ENCODE results near the gene MTFMT. TPM values are rescaled to one million over a fixed set of nuclear protein-coding genes. Genes with fewer than 3 reads are reported as not detected.
"Not testable (repeated sequence)": the region's sequence is repeated elsewhere in the genome, so short reads cannot be mapped to it uniquely, and the experiment has no call there.

MTFMT gene
- total RNA-seq, 1 donor from 2014 or later, result 30.3 TPM

GRCh38 chr15:65076486-65077290, 47.2 kb upstream of the MTFMT start, which contains the start of gene KBTBD13:
KBTBD13 (plus strand) TSS chr15:65076746; CDS start chr15:65076816, 70 bp downstream.
- peaks cover 11% of the 10 kb centered on the region for H3K27me3 Mint-ChIP-seq (ENCODE audit: insufficient read depth, low read depth)
- no peak within 1 kb of the TSS for H3K4me2 ChIP-seq
- H3K36me3 Mint-ChIP-seq, result peaks cover 1% of the 10 kb centered on the region

GRCh38 chr15:65075607-65076395, 46.4 kb upstream of the MTFMT start:
- H4K20me1 ChIP-seq (ENCODE audit: low read depth); H3K27me3 Mint-ChIP-seq (ENCODE audit: insufficient read depth, low read depth); H3K9ac ChIP-seq; H3K36me3 ChIP-seq; H3K9me3 Mint-ChIP-seq; H3K4me3 ChIP-seq; H3K9me3 ChIP-seq (ENCODE audit: low read depth); H3K79me2 ChIP-seq (ENCODE audit: low read depth); H3F3A ChIP-seq (ENCODE audit: low read depth); H3K36me3 Mint-ChIP-seq; H3K4me1 ChIP-seq; H3K27ac ChIP-seq; H2AFZ ChIP-seq (replicated peaks); H3K4me3 Mint-ChIP-seq; H3K4me2 ChIP-seq; DNase-seq (ENCODE audit: low spot score): not testable (repeated sequence)
- peaks cover 11% of the 10 kb centered on the region for H3K4me1 Mint-ChIP-seq
- peak overlapping the region; percentile 33 for H3K27ac Mint-ChIP-seq
- H3K27me3 ChIP-seq, result peaks cover 46% of the 10 kb centered on the region

More at GRCh38 chr15:65076486-65077290, 47.2 kb upstream of the MTFMT start, which contains the start of gene KBTBD13:
- H3K79me2 ChIP-seq (ENCODE audit: low read depth), result no peaks in the 10 kb centered on the region
- DNase-seq (ENCODE audit: low spot score), result no peak
- Mint-ChIP-seq H3K4me1 (peaks cover 17% of the 10 kb centered on the region), H3K9me3 (peaks cover 2% of the 10 kb centered on the region), H3K27ac (peak within 1 kb of the TSS; percentile 33), H3K4me3 (no peak within 1 kb of the TSS)
- no peak for TF ChIP-seq CTCF (IDR thresholded peaks at IDR 0.05)
- no peak for TF ChIP-seq EZH2 (IDR thresholded peaks at IDR 0.05)
- TF ChIP-seq EZH2phosphoT487 (IDR thresholded peaks at IDR 0.05), result no peak
- H3K4me1 ChIP-seq, result peaks cover 10% of the 10 kb centered on the region
- H3K9ac ChIP-seq, result no peak within 1 kb of the TSS
- no peak within 1 kb of the TSS for H2AFZ ChIP-seq (replicated peaks)
- H3K4me3 ChIP-seq, result no peak within 1 kb of the TSS
- no peaks in the 10 kb centered on the region for H3K9me3 ChIP-seq (ENCODE audit: low read depth)
- no peaks in the 10 kb centered on the region for H3K36me3 ChIP-seq
- peaks cover 13% of the 10 kb centered on the region for H3F3A ChIP-seq (ENCODE audit: low read depth)
- H3K27ac ChIP-seq, result no peak within 1 kb of the TSS
- peaks cover 54% of the 10 kb centered on the region for H3K27me3 ChIP-seq
- peaks cover 4% of the 10 kb centered on the region for H4K20me1 ChIP-seq (ENCODE audit: low read depth)

GRCh38 chr15:65074946-65075345, 45.5 kb upstream of the MTFMT start:
- not testable (repeated sequence) for H3K9ac ChIP-seq; H3K4me3 Mint-ChIP-seq; H4K20me1 ChIP-seq (ENCODE audit: low read depth); H3K27me3 Mint-ChIP-seq (ENCODE audit: insufficient read depth, low read depth); H3K36me3 Mint-ChIP-seq; H3K27ac ChIP-seq; H3K4me3 ChIP-seq; H3K4me1 Mint-ChIP-seq; H3K9me3 Mint-ChIP-seq; H3K4me2 ChIP-seq; H3K27ac Mint-ChIP-seq; DNase-seq (ENCODE audit: low spot score); H3K4me1 ChIP-seq; H3K79me2 ChIP-seq (ENCODE audit: low read depth); H3K9me3 ChIP-seq (ENCODE audit: low read depth); H2AFZ ChIP-seq (replicated peaks); H3K36me3 ChIP-seq; H3F3A ChIP-seq (ENCODE audit: low read depth)
- peaks cover 38% of the 10 kb centered on the region for H3K27me3 ChIP-seq

DNA sequence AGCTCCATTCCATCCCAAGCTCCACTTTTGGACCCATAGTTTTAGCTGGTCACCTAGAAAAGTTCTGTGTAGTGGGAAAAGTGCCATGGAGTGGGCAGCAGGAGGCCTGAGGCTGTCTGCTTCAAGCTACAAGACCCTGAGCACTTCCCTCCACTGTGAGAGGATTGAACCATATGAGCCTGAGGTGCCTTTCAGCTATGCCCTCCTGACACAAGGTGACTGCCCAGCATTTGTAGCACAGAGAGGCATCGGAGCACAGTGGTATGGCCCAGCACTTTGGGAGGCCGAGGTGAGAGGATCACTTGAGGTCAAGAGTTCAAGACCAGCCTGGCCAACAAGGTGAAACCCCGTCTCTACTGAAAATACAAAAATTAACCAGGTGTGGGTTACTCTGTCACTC, 43.2 kb upstream of the MTFMT start:
- TF ChIP-seq CTCF (IDR thresholded peaks at IDR 0.05) (no peak), EZH2phosphoT487 (IDR thresholded peaks at IDR 0.05) (no peak), EZH2 (IDR thresholded peaks at IDR 0.05) (no peak)
- Histone ChIP-seq H2AFZ (replicated peaks) (no peak overlapping the region), H4K20me1 (ENCODE audit: low read depth) (no peaks in the 10 kb centered on the region), H3K4me3 (no peak overlapping the region), H3K27me3 (peaks cover 34% of the 10 kb centered on the region), H3K9me3 (ENCODE audit: low read depth) (no peaks in the 10 kb centered on the region), H3F3A (ENCODE audit: low read depth) (peaks cover 13% of the 10 kb centered on the region), H3K27ac (no peak overlapping the region), H3K79me2 (ENCODE audit: low read depth) (no peaks in the 10 kb centered on the region), H3K9ac (no peak overlapping the region), H3K4me1 (peaks cover 5% of the 10 kb centered on the region), H3K36me3 (no peaks in the 10 kb centered on the region), H3K4me2 (no peak overlapping the region)
- Mint-ChIP-seq H3K27ac (no peak overlapping the region), H3K4me1 (peaks cover 14% of the 10 kb centered on the region), H3K36me3 (peaks cover 1% of the 10 kb centered on the region), H3K27me3 (ENCODE audit: insufficient read depth, low read depth) (peaks cover 14% of the 10 kb centered on the region), H3K4me3 (no peak overlapping the region), H3K9me3 (peaks cover 6% of the 10 kb centered on the region)
- no peak for DNase-seq (ENCODE audit: low spot score)
